ENCODE data around the gene TLE6.

TLE6 gene

DNA sequence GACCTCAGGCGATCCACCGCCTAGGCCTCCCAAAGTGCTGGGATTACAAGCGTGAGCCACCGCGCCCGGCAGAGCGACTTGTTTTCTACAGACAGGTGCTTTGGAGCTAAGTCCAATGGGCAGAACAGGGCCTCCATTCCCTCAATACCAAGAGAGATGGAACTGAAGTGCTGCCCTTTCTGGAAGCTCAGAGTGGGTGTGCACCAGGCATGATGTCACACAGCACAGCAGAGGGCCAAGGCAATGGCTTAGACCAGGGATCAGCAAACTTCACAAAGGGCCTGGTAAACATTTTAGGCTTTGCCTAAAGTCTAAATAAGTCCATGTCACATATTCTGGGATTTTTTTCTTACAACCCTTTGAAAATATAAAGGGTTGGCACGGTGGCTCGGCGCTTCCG is 21.3 kb downstream of the TLE6 start:
- H3K27ac ChIP-seq (ENCODE audit: low read depth, low read length), result no peak overlapping the region
- H3K9me3 ChIP-seq (ENCODE audit: control insufficient read depth, insufficient read depth, low read length), result no peaks in the 10 kb centered on the region
- H3K4me2 ChIP-seq (ENCODE audit: low read length), result no peak overlapping the region
- H3K36me3 ChIP-seq (ENCODE audit: control insufficient read depth, low read length), result no peaks in the 10 kb centered on the region
- TF ChIP-seq EZH2phosphoT487 (IDR thresholded peaks at IDR 0.05; ENCODE audit: borderline replicate concordance, low read length), result no peak
- TF ChIP-seq, protein P1, sequence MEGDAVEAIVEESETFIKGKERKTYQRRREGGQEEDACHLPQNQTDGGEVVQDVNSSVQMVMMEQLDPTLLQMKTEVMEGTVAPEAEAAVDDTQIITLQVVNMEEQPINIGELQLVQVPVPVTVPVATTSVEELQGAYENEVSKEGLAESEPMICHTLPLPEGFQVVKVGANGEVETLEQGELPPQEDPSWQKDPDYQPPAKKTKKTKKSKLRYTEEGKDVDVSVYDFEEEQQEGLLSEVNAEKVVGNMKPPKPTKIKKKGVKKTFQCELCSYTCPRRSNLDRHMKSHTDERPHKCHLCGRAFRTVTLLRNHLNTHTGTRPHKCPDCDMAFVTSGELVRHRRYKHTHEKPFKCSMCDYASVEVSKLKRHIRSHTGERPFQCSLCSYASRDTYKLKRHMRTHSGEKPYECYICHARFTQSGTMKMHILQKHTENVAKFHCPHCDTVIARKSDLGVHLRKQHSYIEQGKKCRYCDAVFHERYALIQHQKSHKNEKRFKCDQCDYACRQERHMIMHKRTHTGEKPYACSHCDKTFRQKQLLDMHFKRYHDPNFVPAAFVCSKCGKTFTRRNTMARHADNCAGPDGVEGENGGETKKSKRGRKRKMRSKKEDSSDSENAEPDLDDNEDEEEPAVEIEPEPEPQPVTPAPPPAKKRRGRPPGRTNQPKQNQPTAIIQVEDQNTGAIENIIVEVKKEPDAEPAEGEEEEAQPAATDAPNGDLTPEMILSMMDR (IDR thresholded peaks at IDR 0.05; ENCODE audit: low read depth, low read length, poor library complexity, severe bottlenecking), result no peak
- no peaks in the 10 kb centered on the region for H3F3A ChIP-seq (ENCODE audit: control insufficient read depth, insufficient read depth)
- no peaks in the 10 kb centered on the region for H3K4me1 ChIP-seq (ENCODE audit: control insufficient read depth, low read length)
- no peaks in the 10 kb centered on the region for H3K9me2 ChIP-seq (replicated peaks; ENCODE audit: control insufficient read depth, low read length)
- no peak overlapping the region for H3K4me3 ChIP-seq (ENCODE audit: low read length)
- H3K27me3 ChIP-seq (ENCODE audit: control insufficient read depth, low read length), result no peaks in the 10 kb centered on the region
- H3K79me2 ChIP-seq (ENCODE audit: control insufficient read depth, low read length), result no peaks in the 10 kb centered on the region
- no peaks in the 10 kb centered on the region for H4K20me1 ChIP-seq (ENCODE audit: control insufficient read depth, insufficient read depth, low read depth, low read length)

- H4K20me1 ChIP-seq (ENCODE audit: control insufficient read depth, insufficient read depth, low read depth, low read length), result no peaks in the 10 kb centered on the region
Measured at GRCh38 chr19:3001235-3001800, 24.0 kb downstream of the TLE6 start.

GRCh38 chr19:3003046-3003445 is 25.7 kb downstream of the TLE6 start:
- H3K4me1 ChIP-seq (ENCODE audit: control insufficient read depth, low read length), result no peaks in the 10 kb centered on the region
- no peaks in the 10 kb centered on the region for H3K27me3 ChIP-seq (ENCODE audit: control insufficient read depth, low read length)
- H3K27ac ChIP-seq (ENCODE audit: low read depth, low read length), result no peak overlapping the region

More at GRCh38 chr19:3001235-3001800, 24.0 kb downstream of the TLE6 start:
- H3F3A ChIP-seq (ENCODE audit: control insufficient read depth, insufficient read depth), result no peaks in the 10 kb centered on the region
- no peak overlapping the region for H3K4me2 ChIP-seq (ENCODE audit: low read length)
- no peaks in the 10 kb centered on the region for H3K9me3 ChIP-seq (ENCODE audit: control insufficient read depth, insufficient read depth, low read length)
- H3K9me2 ChIP-seq (replicated peaks; ENCODE audit: control insufficient read depth, low read length), result no peaks in the 10 kb centered on the region
- H3K27ac ChIP-seq (ENCODE audit: low read depth, low read length), result no peak overlapping the region
- H3K79me2 ChIP-seq (ENCODE audit: control insufficient read depth, low read length), result no peaks in the 10 kb centered on the region
- H3K4me1 ChIP-seq (ENCODE audit: control insufficient read depth, low read length), result no peaks in the 10 kb centered on the region
- TF ChIP-seq, protein P1 (IDR thresholded peaks at IDR 0.05; ENCODE audit: low read depth, low read length, poor library complexity, severe bottlenecking), result no peak
- no peak for TF ChIP-seq EZH2phosphoT487 (IDR thresholded peaks at IDR 0.05; ENCODE audit: borderline replicate concordance, low read length)
- H3K4me3 ChIP-seq (ENCODE audit: low read length), result no peak overlapping the region
- no peaks in the 10 kb centered on the region for H3K27me3 ChIP-seq (ENCODE audit: control insufficient read depth, low read length)
- no peaks in the 10 kb centered on the region for H3K36me3 ChIP-seq (ENCODE audit: control insufficient read depth, low read length)

More at GRCh38 chr19:3003046-3003445, 25.7 kb downstream of the TLE6 start:
- Histone ChIP-seq H3K9me3 (ENCODE audit: control insufficient read depth, insufficient read depth, low read length) (no peaks in the 10 kb centered on the region), H3K79me2 (ENCODE audit: control insufficient read depth, low read length) (no peaks in the 10 kb centered on the region), H3K4me2 (ENCODE audit: low read length) (no peak overlapping the region), H3K4me3 (ENCODE audit: low read length) (no peak overlapping the region), H3F3A (ENCODE audit: control insufficient read depth, insufficient read depth) (no peaks in the 10 kb centered on the region), H4K20me1 (ENCODE audit: control insufficient read depth, insufficient read depth, low read depth, low read length) (no peaks in the 10 kb centered on the region), H3K36me3 (ENCODE audit: control insufficient read depth, low read length) (no peaks in the 10 kb centered on the region), H3K9me2 (replicated peaks; ENCODE audit: control insufficient read depth, low read length) (no peaks in the 10 kb centered on the region)
- no peak for TF ChIP-seq EZH2phosphoT487 (IDR thresholded peaks at IDR 0.05; ENCODE audit: borderline replicate concordance, low read length)
- TF ChIP-seq, protein P1 (IDR thresholded peaks at IDR 0.05; ENCODE audit: low read depth, low read length, poor library complexity, severe bottlenecking), result no peak
